Measurements from ENCODE around the gene AREL1. TPM values are rescaled to one million over a fixed set of nuclear protein-coding genes. Genes with fewer than 3 reads are reported as not detected.

Gene AREL1
- polyA plus RNA-seq, 1 donor (not counting 4 experiments of a cell fraction or from before 2014, with no cell fraction given) = 31.2 TPM

DNA sequence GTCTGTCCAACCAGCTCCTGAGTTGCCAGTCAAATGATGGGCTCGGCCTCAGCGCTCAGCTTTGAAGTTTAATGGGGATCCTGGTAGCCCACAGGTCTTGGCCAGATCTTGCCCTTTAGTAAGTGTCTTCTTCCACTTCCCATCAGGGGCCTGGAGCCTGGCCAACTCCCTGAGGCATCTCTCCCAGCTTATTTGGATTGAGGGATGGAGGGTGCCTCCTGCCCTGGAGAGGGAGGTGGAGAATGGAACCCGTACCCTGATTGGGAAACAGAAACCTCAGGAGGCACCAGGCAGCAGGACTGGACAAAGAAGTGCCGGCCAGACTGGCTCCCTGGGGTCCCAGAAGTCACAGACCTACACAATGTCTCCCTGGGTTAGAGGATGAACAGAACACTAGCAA lies 60.3 kb downstream of the AREL1 start:
- Histone ChIP-seq H3K36me3 (ENCODE audit: control insufficient read depth in 2 of 2, extremely low read depth in 1 of 2, insufficient read depth in 2 of 2, low read length in 2 of 2) (peaks cover 0 to 5% of the 10 kb centered on the region in 2 experiments), H3K79me2 (ENCODE audit: control insufficient read depth, insufficient read depth, low read length) (no peaks in the 10 kb centered on the region), H3K27ac (ENCODE audit: control insufficient read depth, insufficient read depth, low read length) (no peak overlapping the region), H3K4me3 (ENCODE audit: control insufficient read depth in 2 of 3, extremely low read depth in 1 of 3, insufficient read depth in 2 of 3, low read depth in 1 of 3, low read length in 3 of 3) (no peak overlapping the region), H3K9me3 (ENCODE audit: control insufficient read depth, low read depth, low read length) (no peaks in the 10 kb centered on the region), H3K4me1 (ENCODE audit: control insufficient read depth, extremely low read depth, insufficient read depth, low read length) (peaks cover 46% of the 10 kb centered on the region), H2AFZ (ENCODE audit: control insufficient read depth, low read length) (no peak overlapping the region), H3K4me2 (ENCODE audit: control insufficient read depth, extremely low read depth, insufficient read depth, low read depth, low read length) (no peak overlapping the region), H4K20me1 (ENCODE audit: control insufficient read depth, extremely low read depth, insufficient read depth, low read length) (no peaks in the 10 kb centered on the region), H3K9me1 (ENCODE audit: control insufficient read depth, extremely low read depth, insufficient read depth, low read length) (no peaks in the 10 kb centered on the region), H3K27me3 (ENCODE audit: control insufficient read depth, extremely low read depth, insufficient read depth, low read length) (no peaks in the 10 kb centered on the region), H3K9ac (ENCODE audit: control insufficient read depth, extremely low read depth, insufficient read depth, low read length) (no peak overlapping the region)
- TF ChIP-seq, protein P1, sequence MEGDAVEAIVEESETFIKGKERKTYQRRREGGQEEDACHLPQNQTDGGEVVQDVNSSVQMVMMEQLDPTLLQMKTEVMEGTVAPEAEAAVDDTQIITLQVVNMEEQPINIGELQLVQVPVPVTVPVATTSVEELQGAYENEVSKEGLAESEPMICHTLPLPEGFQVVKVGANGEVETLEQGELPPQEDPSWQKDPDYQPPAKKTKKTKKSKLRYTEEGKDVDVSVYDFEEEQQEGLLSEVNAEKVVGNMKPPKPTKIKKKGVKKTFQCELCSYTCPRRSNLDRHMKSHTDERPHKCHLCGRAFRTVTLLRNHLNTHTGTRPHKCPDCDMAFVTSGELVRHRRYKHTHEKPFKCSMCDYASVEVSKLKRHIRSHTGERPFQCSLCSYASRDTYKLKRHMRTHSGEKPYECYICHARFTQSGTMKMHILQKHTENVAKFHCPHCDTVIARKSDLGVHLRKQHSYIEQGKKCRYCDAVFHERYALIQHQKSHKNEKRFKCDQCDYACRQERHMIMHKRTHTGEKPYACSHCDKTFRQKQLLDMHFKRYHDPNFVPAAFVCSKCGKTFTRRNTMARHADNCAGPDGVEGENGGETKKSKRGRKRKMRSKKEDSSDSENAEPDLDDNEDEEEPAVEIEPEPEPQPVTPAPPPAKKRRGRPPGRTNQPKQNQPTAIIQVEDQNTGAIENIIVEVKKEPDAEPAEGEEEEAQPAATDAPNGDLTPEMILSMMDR (optimal IDR thresholded peaks at IDR 0.05 in 1 of 3, IDR thresholded peaks at IDR 0.05 in 1 of 3, conservative IDR thresholded peaks at IDR 0.05 in 1 of 3; ENCODE audit: extremely low read depth in 1 of 3, insufficient read depth in 2 of 3, low read length in 3 of 3) = no peak
- no peak for TF ChIP-seq EZH2 (IDR thresholded peaks at IDR 0.05; ENCODE audit: low read length)
- DNase-seq (ENCODE audit: low read depth, low spot score) = no peak
- FAIRE-seq = no peak
- dilution Hi-C loops (cut with MboI; ENCODE audit: extremely low pct_ligation_motif_present, low sequenced_read_pairs) = no loop called here

GRCh38 chr14:74650927-74651686 lies 61.8 kb downstream of the AREL1 start:
- Histone ChIP-seq H3K36me3 (ENCODE audit: control insufficient read depth in 2 of 2, extremely low read depth in 1 of 2, insufficient read depth in 2 of 2, low read length in 2 of 2) (peaks cover 0 to 5% of the 10 kb centered on the region in 2 experiments), H3K9me3 (ENCODE audit: control insufficient read depth, low read depth, low read length) (no peaks in the 10 kb centered on the region), H2AFZ (ENCODE audit: control insufficient read depth, low read length) (no peak overlapping the region), H4K20me1 (ENCODE audit: control insufficient read depth, extremely low read depth, insufficient read depth, low read length) (no peaks in the 10 kb centered on the region), H3K4me3 (ENCODE audit: control insufficient read depth in 2 of 3, extremely low read depth in 1 of 3, insufficient read depth in 2 of 3, low read depth in 1 of 3, low read length in 3 of 3) (no peak overlapping the region), H3K9me1 (ENCODE audit: control insufficient read depth, extremely low read depth, insufficient read depth, low read length) (peaks cover 2% of the 10 kb centered on the region), H3K4me2 (ENCODE audit: control insufficient read depth, extremely low read depth, insufficient read depth, low read depth, low read length) (no peak overlapping the region), H3K27me3 (ENCODE audit: control insufficient read depth, extremely low read depth, insufficient read depth, low read length) (no peaks in the 10 kb centered on the region), H3K27ac (ENCODE audit: control insufficient read depth, insufficient read depth, low read length) (no peak overlapping the region), H3K79me2 (ENCODE audit: control insufficient read depth, insufficient read depth, low read length) (no peaks in the 10 kb centered on the region), H3K4me1 (ENCODE audit: control insufficient read depth, extremely low read depth, insufficient read depth, low read length) (peaks cover 45% of the 10 kb centered on the region), H3K9ac (ENCODE audit: control insufficient read depth, extremely low read depth, insufficient read depth, low read length) (no peak overlapping the region)
- dilution Hi-C loops (cut with MboI; ENCODE audit: extremely low pct_ligation_motif_present, low sequenced_read_pairs) = no loop called here
- DNase-seq (ENCODE audit: low read depth, low spot score) (no peak), FAIRE-seq (no peak)
- TF ChIP-seq, protein P1 (optimal IDR thresholded peaks at IDR 0.05 in 1 of 3, IDR thresholded peaks at IDR 0.05 in 1 of 3, conservative IDR thresholded peaks at IDR 0.05 in 1 of 3; ENCODE audit: extremely low read depth in 1 of 3, insufficient read depth in 2 of 3, low read length in 3 of 3) = no peak
- TF ChIP-seq EZH2 (IDR thresholded peaks at IDR 0.05; ENCODE audit: low read length) = no peak

Data from keratinocyte (primary cell).